Pons (tissue), 1 donor: ENCODE data around the gene DYNC2H1.
"Not testable (repeated sequence)": the region's sequence is repeated elsewhere in the genome, so short reads cannot be mapped to it uniquely, and the experiment has no call there.

Experiments used
- DNase-seq: peaks from one replicate; pipeline ENCODE4 v3.0.0-alpha.2; 2016; ENCODE audit warnings: low spot score

The DYNC2H1 gene

GRCh38 chr11:103108933-103109817, at the start of gene DYNC2H1:
DYNC2H1 (plus strand) TSS chr11:103109426; CDS start chr11:103109575, 149 bp downstream.
- DNase-seq: peak; percentile 83

DNA sequence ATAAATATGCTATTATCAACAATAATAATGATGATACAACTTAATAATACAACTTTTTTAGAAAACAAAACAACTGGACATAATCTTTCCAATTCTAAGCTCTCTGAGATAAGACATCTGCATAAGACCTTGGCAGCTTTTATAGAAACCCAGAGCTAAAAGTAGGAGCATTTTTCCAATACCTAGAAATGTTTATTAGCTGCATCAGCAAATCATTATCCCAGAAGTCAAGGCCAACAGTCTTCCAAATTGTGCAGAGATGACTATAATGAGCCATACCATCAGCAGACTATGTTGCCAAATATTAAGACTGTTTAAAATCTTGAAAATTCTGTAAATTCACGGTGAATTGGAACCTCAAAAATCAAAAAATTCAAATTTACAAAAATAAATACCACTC, 47.6 kb upstream of the DYNC2H1 start:
- DNase-seq: no peak

- no peak for DNase-seq
These were observed 42.1 kb upstream of the DYNC2H1 start for GRCh38 chr11:103067118-103067517.

DNA sequence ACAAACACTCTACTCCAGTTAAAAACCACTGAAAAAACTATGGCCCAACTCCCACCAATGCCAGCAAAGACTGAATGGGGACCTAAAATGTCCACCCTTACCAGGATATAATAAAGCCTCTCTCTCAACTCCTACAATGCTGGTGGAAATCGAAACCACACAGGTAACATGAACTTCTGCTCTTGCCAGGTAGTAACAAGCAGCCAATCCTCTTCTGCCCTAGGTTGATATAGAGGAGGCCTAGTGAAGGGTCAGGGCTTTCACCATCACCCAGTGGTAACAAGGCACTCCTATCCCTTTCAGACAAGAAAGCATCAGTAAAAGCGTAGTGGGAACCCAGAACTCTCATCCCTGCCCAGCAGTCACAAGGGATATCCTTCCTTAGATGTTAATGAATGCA, 39.9 kb upstream of the DYNC2H1 start:
- no peak for DNase-seq

DNA sequence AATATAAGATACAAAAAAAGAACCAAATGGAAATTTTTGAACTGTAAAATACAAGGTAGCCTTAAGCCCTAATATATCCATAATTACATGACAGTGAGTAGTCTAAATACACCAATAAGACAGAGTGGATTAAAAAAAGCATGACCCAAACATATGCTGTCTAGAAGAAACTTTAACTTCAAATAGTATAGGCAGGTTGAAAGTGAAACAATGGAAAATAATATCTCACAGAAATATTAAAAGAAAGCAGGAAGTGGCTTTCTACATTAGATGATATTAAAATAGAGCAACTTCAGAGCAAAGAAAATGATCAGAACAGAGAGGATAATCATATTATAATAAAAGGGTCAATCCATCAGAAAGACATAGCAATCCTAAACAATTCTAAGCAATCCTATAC, 39.1 kb upstream of the DYNC2H1 start:
- no peak for DNase-seq

DNA sequence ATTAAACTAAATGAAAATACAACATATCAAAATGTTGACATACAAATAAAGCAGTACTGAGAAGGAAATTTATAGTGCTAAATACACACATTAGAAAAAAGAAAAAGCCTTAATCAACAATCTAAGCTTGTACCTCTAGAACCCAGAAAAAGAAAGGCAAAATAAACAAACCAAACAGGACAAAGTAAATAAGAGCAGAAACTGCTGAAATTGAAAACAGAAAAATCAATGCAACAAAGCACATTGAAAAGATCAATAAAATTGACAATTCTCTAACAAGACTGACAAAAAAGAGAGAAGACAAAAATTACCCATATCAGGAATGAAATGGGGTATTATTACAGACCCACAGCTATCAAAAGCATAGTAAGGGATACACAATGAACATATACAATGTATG, 38.2 kb upstream of the DYNC2H1 start:
- DNase-seq: no peak

DNA sequence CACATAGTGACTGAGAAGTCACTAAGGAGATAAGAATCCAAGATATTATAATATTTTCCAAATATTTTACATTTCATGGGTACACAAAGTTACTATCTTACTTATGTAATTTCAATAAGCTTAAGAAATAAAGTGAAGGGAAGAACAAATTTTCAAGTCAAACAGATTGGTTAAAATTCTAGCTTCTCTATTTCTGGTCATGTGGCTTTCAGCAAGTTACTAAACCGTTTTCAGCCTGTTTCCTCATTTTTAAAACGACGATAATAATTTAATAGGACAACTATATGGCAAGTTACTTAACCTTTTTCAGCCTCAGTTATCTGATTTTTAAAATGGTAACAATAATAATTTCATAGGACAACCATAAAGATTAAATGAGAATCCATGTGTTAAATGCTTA, 32.9 kb upstream of the DYNC2H1 start:
- no peak for DNase-seq

DNA sequence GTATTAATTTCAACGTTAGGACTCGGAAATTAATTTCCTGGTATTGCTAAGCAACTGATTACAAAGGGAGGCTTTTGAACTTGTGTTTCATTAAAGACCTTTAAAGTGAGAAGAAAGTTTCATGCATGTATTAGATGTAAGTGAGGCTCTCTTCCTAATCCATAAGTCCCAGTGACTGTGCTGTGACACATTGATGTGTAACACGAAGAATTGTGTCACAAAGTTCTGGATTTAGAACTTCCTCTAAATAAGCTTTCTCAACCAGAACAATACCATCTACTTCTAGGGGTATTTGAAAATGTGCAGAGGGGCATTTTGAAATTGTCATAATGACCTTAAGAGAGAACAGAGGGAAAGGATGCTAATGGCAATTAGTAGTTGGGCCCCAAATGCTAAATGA, 31.7 kb upstream of the DYNC2H1 start:
- DNase-seq: no peak

DNA sequence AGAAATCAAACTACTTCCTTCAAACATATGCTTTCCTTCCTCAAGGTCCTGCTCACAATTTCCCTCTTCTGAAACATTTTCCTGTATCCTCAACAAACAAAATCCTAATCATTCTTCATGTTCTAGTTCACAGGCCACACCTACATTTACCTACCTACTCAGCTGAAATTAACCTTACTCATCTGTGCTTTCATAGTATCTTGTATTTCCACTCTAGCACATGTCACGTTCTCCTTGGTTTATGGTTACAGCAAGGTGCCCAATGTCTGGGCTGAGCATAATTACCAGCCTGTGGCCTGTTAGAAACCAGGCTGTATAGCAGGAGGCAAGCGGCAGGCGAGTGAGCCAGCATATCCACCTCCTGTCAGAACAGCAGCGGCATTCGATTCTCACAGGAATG, 30.5 kb upstream of the DYNC2H1 start:
- DNase-seq: no peak

DNA sequence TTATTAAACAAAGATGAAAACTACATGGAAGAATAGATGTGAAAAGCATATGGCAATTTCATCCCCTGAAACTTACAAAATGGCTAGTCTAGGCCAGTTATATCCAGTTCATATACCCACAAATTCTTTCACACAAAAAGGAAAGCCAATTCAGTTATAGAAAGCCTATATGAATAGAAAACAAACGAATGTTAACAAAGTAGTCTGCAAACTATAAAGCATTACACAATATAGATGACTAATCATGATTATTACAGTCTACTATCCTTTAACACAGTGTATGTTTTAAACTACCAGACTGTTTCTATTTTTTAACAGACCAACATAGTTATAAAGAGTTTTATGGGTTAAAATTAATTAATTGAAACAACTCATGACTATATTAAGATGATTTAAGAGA, 29.4 kb upstream of the DYNC2H1 start:
- no peak for DNase-seq

GRCh38 chr11:103085758-103086365, 23.4 kb upstream of the DYNC2H1 start:
- no peak for DNase-seq

- DNase-seq: no peak
These were observed 22.8 kb upstream of the DYNC2H1 start for GRCh38 chr11:103086461-103086860.

GRCh38 chr11:103091064-103091800, 18.0 kb upstream of the DYNC2H1 start:
- no peak for DNase-seq

DNA sequence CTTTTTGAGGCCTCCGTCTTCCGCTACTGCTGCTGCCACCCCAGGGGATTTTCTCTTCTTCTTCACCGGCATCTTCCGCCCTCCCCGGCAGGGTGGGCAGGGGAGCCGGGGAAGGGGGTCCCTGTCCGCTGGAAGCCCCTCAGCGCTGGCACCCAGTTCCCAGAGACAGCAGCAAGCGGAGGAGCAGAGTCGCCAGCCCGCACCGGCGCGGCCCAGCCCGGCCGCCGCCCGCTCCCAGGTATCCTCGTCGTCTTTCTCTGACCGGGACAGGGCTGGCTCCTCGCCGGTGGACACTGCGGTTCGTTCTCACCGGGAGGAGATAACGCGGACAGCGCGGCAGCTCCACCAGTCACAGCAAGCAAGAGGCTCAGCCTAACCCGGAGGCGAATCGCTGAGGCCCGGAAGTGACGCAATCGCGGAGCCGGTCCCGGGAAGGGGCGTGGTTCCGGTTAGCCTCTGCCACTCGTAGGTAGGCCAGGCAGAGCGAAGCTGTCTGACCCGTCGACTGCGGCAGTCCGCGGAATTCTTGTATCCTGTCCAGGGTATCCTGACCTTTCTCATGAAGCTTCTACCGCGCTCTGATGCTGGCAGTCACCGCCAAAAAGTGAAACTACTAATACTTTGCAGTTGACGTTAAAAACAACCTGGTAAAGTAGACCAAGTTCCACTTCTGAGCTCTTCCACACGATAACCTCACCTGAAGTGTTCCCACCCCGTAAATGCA, 17.3 kb upstream of the DYNC2H1 start, which contains the start of gene DCUN1D5:
Gene DCUN1D5, minus strand, starts transcription at position 360 of the 724 bp plus-strand sequence. Its CDS starts 288 bp downstream, at position 72.
- peak; percentile 92 for DNase-seq

DNA sequence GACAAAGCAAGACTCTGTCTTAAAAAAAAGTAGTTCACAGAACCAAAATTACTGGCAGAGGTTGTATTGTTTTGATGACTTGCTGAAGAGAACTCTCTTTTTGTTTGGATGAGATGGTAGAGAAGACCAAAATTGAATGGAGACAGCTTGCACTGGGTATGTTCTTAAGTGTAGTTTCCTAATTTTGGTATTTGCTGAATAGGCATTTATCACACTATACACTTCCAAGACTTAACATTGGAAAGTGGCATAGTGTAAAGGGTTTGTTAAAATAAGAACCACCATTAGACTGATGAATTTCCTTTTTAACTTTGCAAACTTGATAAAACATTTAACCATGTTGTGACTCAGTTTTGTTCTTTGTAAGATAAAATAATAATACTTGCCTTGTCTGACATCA, 11.9 kb upstream of the DYNC2H1 start:
- DNase-seq: no peak

DNA sequence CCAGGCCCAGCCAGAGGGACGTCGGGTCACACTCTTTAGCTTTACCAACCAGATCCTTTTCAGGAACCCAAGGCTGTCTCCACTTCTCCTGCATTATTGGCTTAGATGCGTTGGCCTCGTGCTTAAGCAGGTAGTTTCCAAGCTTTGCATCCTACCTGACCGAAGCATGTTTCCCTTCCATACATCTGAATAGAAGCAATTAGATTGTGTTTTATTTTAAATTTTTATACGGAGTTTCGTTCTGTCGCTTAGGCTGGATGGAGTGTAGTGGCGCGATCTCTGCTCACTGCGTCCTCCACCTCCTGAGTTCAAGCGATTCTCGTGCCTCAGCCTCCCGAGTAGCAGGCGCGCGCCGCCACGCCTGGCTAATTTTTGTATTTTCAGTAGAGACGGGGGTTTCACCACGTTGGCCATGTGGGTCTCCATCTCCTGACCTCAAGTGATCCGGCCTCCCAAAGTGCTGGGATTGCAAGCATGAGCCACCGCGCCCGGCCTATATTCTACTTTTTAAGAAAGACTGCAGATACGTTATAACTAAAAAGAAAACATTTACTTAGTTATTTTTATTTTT, 677 bp downstream of the DYNC2H1 start:
- no peak for DNase-seq

- DNase-seq: no peak
These were observed 1.2 kb downstream of the DYNC2H1 start for GRCh38 chr11:103110391-103110790.

DNA sequence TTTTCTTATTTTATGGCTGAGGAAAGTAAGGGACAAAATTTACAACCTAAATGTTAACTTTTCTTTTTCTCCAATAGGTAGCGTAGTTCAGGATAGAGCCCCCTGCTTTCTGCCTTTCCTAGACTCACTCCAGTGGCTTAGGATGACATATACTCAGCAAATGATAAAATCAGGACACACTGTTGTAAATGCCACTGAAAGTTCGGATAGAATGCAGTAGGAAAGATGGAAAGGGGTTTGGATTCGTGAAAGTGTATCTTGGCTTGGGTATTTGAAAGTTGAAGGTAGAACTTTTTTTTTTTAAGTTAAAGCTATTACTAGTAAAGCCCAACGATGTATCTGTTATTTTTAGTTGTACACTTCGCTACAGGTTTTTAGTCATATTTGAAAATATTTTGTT, 2.2 kb downstream of the DYNC2H1 start:
- DNase-seq: no peak

DNA sequence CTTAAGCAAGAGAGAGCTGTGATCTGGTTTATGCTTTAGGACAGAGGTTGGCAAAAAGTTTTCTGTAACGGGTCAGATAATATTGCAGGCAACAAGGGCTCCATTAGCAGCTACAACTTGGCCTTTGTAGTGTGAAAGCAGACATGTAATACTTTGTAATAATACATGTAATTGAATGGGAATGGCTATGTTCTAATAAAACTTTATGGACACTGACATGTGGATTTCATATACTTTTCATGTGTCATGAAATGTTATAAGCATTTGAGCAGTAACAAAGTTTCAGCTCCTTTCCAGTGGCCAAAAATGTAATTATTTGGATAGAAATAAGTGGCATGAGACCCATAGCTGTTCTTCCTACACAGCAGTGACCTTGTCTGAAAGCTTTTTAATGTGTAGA, 3.1 kb downstream of the DYNC2H1 start:
- DNase-seq: no peak

DNA sequence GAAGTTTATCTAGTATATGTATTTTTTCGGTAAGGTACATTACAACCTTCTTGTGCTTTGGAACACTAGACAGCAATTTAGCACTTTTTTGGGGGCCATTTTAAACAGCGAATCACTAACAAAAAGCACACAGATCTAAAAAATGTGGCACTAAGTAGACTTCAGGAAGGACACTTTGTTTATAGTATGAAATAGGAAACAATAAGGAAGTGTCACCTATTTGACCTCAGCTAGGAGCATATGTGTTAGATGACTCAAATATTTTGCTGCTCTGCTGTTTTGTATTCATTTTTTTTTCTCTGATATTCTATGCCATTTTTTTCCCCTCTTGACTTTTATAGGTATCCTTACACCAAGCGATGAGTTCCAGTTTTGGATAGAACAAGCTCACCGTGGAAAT, 5.6 kb downstream of the DYNC2H1 start:
- DNase-seq: no peak

DNA sequence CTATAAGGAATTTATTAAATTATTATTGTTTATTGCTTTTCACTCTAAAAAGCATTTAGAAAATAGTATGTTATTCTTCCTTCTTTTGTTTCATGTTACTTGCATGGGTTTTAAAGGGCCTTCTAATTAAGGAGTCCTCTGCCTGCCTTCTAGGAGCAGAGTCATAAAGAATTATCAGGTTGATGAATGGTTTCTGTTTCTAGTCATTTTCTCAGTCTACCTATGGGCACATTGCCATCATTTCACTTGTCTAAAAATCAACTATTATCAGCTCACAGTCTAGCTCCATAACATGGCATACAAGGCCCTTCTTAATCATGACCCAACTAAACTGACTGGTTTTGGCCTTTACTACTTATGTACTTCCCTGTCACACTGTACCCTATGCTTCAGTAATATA, 16.2 kb downstream of the DYNC2H1 start:
- no peak for DNase-seq

DNA sequence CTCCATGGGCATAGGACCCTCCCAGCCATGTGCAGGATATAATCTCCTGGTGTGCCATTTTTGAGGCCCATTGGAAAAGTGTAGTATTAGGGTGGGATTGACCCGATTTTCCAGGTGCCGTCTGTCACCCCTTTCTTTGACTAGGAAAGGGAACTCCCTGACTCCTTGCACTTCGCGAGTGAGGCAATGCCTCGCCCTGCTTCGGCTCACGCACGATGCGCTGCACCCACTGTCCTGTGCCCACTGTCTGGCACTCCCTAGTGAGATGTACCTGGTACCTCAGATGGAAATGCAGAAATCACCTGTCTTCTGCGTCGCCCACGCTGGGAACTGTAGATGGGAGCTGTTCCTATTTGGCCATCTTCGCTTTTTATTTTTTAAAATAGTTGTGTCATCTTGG, 32.8 kb downstream of the DYNC2H1 start:
- not testable (repeated sequence) for DNase-seq
